GM21515 (cell line): ENCODE results near the gene KHNYN.
"Not testable (repeated sequence)": the region's sequence is repeated elsewhere in the genome, so short reads cannot be mapped to it uniquely, and the experiment has no call there.

Source experiments
- ATAC-seq: cut with Tn5 transposase; IDR thresholded peaks from one replicate; pipeline ENCODE4 v1.9.1; 2021; ENCODE audit not compliant: unreplicated experiment

Gene KHNYN

GRCh38 chr14:24465805-24466204, 36.1 kb downstream of the KHNYN start:
- ATAC-seq = no peak

GRCh38 chr14:24470450-24470849, 40.7 kb downstream of the KHNYN start:
- not testable (repeated sequence) for ATAC-seq

DNA sequence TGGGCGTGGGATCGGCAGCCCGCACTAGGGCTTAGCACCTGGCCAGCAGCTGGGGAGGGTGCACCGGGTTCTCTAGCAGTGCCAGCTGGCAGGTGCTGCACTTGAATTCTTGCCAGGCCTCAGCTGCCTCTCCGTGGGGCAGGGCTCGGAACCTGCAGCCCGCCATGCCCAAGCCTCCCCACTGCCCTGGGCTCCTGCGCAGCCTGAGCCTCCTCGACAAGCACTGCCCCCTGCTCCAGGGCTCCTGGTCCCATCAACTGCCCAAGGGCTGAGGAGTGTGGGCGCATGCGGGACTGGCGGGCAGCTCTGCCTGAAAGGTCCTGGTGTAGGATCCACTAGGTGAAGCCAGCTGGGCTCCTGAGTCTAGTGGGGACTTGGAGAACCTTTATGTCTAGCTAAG, 43.5 kb downstream of the KHNYN start:
- no peak for ATAC-seq

DNA sequence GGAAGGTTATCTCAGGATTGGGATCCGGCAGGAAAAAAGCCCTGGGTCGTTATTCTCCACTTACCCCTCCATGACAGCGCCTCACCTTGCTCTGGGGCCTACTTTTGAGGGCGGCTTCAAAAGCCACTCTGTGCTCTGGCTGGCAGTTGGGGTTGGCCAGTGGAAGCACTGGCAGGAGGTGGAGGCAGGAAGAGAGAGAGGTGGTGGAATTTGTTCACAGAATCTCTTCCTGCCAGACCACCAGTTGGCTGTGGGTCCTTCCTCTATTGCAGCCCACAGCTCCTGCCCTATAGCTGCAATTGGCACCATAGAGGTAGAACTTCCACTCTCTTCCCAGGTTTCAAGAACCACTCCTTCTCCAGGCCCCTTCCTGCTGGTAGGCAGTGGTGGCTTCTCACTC, 45.5 kb downstream of the KHNYN start:
- ATAC-seq = no peak

- not testable (repeated sequence) for ATAC-seq
Observed at GRCh38 chr14:24479999-24480398, 50.2 kb downstream of the KHNYN start.

- no peak for ATAC-seq
Observed at GRCh38 chr14:24481622-24482324, 52.0 kb downstream of the KHNYN start.

- not testable (repeated sequence) for ATAC-seq
Observed at GRCh38 chr14:24482699-24483303, 53.0 kb downstream of the KHNYN start.

GRCh38 chr14:24483604-24484252, 54.0 kb downstream of the KHNYN start:
- no peak for ATAC-seq
